HepG2 (cell line): ENCODE results near the gene PAM16. TPM values are rescaled to one million over a fixed set of nuclear protein-coding genes. Genes with fewer than 3 reads are reported as not detected.

ENCODE experiments used
- AKAP8 ChIP-seq: sonication (generic); formaldehyde crosslinking; IDR thresholded peaks from 2 replicates; pipeline ENCODE4 v1.5.1; 2020; ENCODE audit warnings: mild to moderate bottlenecking, missing genetic modification reagents
- ATRX ChIP-seq: sonication (generic); formaldehyde crosslinking; IDR thresholded peaks from 2 replicates; pipeline ENCODE4 v1.4.0; 2020; ENCODE audit warnings: missing genetic modification reagents, borderline replicate concordance
- GABPA ChIP-seq, 2 experiments: IDR thresholded peaks; 2 replicates each; pipeline ENCODE4 v1.6.1; 2011 to 2016; ENCODE audit warnings: low read depth in 2 of 2, low read length in 1 of 2, missing biosample characterization in 1 of 2, missing genetic modification characterization in 1 of 2
- GATA4 ChIP-seq: sonication (generic); IDR thresholded peaks from 2 replicates; pipeline ENCODE4 v1.6.1; 2016; ENCODE audit warnings: antibody characterized with exemption, low read depth, borderline replicate concordance
- HOXA3 ChIP-seq: sonication (generic); formaldehyde crosslinking; IDR thresholded peaks from 2 replicates; pipeline ENCODE4 v1.5.0; 2020; ENCODE audit warnings: missing genetic modification reagents
- HOXD1 ChIP-seq: sonication (generic); formaldehyde crosslinking; IDR thresholded peaks from 2 replicates; pipeline ENCODE4 v1.5.0; 2020; ENCODE audit warnings: missing genetic modification reagents
- NPAS2 ChIP-seq: sonication (generic); formaldehyde crosslinking; IDR thresholded peaks from 2 replicates; pipeline ENCODE4 v1.8.0; 2022; ENCODE audit warnings: mild to moderate bottlenecking, missing genetic modification reagents, borderline replicate concordance
- POLR2AphosphoS2 ChIP-seq: IDR thresholded peaks from 2 replicates; pipeline ENCODE4 v1.6.1; 2011; ENCODE audit warnings: low read depth, low read length, improper control_type of control experiment
- RFXANK ChIP-seq: IDR thresholded peaks from 2 replicates; pipeline ENCODE4 v1.6.1; 2016
- TRIM24 ChIP-seq: sonication (generic); formaldehyde crosslinking; IDR thresholded peaks from 2 replicates; pipeline ENCODE4 v1.8.0; 2022; ENCODE audit warnings: mild to moderate bottlenecking, missing genetic modification reagents
- ZMYM2 ChIP-seq: sonication (generic); formaldehyde crosslinking; IDR thresholded peaks from 2 replicates; pipeline ENCODE4 v1.8.0; 2022; ENCODE audit warnings: mild to moderate bottlenecking, missing genetic modification reagents
- ZNF430 ChIP-seq: sonication (generic); formaldehyde crosslinking; IDR thresholded peaks from 2 replicates; pipeline ENCODE4 v1.9.0; 2021; ENCODE audit warnings: mild to moderate bottlenecking, missing genetic modification reagents
- ZNF446 ChIP-seq: sonication (generic); formaldehyde crosslinking; IDR thresholded peaks from 2 replicates; pipeline ENCODE4 v1.5.0; 2020; ENCODE audit warnings: mild to moderate bottlenecking, missing genetic modification reagents
- ZNF562 ChIP-seq: sonication (generic); formaldehyde crosslinking; IDR thresholded peaks from 2 replicates; pipeline ENCODE4 v1.8.0; 2022; ENCODE audit warnings: missing genetic modification reagents, borderline replicate concordance
- ZNF652 ChIP-seq: IDR thresholded peaks from 2 replicates; pipeline ENCODE4 v1.6.1; 2016; ENCODE audit warnings: low read depth, borderline replicate concordance
- ZNF792 ChIP-seq: IDR thresholded peaks from 2 replicates; pipeline ENCODE4 v1.6.1; 2016
- polyA plus RNA-seq, 8 experiments: library from polyadenylated mRNA; depleted of rRNA in 3 of 8; stranded (reverse) in 7 of 8; unstranded in 1 of 8; fragments of >200 nt; fragmentation: Illumina TruSeq in 4 of 8; extraction: Trizol in 4 of 8; gene quantifications; 2 replicates each; pipeline versions ENCODE4 v1.2.1 to v1.2.3, GENCODE V29; 2011 to 2016; ENCODE audit warnings: low read depth in 4 of 8, missing spikeins in 1 of 8, mixed read lengths in 1 of 8; ENCODE audit not compliant: insufficient read depth in 1 of 8
- total RNA-seq, 5 experiments: library from RNA; depleted of rRNA; stranded (reverse); fragments of >200 nt; fragmentation: Illumina TruSeq; extraction: Trizol; gene quantifications; 2 replicates each; pipeline ENCODE4 v1.2.3, GENCODE V29; 2016; ENCODE audit warnings: low read depth in 1 of 5
- TF ChIP-seq, protein P1 (sequence below): sonication (generic); formaldehyde crosslinking; IDR thresholded peaks from 2 replicates; pipeline ENCODE4 v1.8.0; 2022; ENCODE audit warnings: missing genetic modification reagents, mild to moderate bottlenecking, moderate library complexity, borderline replicate concordance
- TF ChIP-seq, protein P2 (sequence below): sonication (generic); formaldehyde crosslinking; IDR thresholded peaks from 2 replicates; pipeline ENCODE4 v1.5.0; 2020; ENCODE audit warnings: mild to moderate bottlenecking, missing genetic modification reagents, borderline replicate concordance

The PAM16 gene
- total and polyA plus RNA-seq, 2 of the 13 experiments (the other 11 are each of a cell fraction or from before 2014, with no cell fraction given) = 51.5 to 51.8 TPM

DNA sequence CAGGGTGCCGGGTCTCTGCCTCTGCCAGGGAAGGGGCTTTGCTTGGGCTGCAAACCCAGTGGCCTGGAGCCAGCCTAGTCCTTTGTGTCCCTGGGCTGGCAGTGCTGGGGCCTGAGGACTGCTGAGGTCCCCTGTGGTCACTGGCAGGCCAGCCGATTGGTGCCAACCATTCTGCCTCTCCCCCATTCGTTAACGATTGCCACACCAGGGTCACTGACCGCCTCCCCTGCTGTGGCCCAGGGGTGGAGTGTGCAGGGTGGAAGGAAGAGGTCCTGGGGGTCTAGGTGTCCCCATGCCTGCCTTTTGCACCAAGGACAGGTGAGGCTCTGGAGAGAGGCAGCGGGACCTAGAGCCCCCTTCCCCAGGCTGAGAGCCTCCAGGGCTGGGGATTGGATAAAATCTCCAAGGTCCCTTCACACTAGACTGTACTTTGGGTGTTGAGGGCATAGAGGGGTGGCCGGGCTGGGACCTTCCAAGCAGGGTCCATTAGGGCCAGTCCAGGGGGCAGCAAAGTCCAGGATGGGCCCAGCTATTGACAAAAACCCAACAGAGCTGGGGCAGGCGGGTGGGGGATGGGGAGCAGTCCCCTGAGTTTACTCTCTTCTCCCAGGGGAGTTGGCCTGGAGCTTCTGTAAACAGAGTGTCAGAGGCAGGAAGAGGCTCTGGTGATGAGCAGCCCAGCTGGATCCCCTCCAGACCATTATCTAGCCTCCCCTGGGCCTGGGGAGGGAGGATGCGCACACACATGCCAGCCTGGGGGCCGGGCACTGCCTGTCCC is 21.6 kb upstream of the PAM16 start (continued):
- TF ChIP-seq TRIM24 (CRISPR knock-in tag) = no peak
- TF ChIP-seq, protein P1, sequence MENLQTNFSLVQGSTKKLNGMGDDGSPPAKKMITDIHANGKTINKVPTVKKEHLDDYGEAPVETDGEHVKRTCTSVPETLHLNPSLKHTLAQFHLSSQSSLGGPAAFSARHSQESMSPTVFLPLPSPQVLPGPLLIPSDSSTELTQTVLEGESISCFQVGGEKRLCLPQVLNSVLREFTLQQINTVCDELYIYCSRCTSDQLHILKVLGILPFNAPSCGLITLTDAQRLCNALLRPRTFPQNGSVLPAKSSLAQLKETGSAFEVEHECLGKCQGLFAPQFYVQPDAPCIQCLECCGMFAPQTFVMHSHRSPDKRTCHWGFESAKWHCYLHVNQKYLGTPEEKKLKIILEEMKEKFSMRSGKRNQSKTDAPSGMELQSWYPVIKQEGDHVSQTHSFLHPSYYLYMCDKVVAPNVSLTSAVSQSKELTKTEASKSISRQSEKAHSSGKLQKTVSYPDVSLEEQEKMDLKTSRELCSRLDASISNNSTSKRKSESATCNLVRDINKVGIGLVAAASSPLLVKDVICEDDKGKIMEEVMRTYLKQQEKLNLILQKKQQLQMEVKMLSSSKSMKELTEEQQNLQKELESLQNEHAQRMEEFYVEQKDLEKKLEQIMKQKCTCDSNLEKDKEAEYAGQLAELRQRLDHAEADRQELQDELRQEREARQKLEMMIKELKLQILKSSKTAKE (CRISPR knock-in tag) = 0 out of 2 replicates have a peak, but pooled peaks have one; percentile 42
- no peak for TF ChIP-seq POLR2AphosphoS2
- TF ChIP-seq GATA4 = no peak
- no peak for TF ChIP-seq HOXD1 (CRISPR knock-in tag)
- no peak for TF ChIP-seq RFXANK
- TF ChIP-seq ZNF792 (CRISPR knock-in tag) = peak; percentile 16; the same call in 1 of the 2 replicates
- no peak for TF ChIP-seq ATRX
- no peak for TF ChIP-seq ZNF562
- TF ChIP-seq NPAS2 (CRISPR knock-in tag) = no peak
- TF ChIP-seq, protein P2, sequence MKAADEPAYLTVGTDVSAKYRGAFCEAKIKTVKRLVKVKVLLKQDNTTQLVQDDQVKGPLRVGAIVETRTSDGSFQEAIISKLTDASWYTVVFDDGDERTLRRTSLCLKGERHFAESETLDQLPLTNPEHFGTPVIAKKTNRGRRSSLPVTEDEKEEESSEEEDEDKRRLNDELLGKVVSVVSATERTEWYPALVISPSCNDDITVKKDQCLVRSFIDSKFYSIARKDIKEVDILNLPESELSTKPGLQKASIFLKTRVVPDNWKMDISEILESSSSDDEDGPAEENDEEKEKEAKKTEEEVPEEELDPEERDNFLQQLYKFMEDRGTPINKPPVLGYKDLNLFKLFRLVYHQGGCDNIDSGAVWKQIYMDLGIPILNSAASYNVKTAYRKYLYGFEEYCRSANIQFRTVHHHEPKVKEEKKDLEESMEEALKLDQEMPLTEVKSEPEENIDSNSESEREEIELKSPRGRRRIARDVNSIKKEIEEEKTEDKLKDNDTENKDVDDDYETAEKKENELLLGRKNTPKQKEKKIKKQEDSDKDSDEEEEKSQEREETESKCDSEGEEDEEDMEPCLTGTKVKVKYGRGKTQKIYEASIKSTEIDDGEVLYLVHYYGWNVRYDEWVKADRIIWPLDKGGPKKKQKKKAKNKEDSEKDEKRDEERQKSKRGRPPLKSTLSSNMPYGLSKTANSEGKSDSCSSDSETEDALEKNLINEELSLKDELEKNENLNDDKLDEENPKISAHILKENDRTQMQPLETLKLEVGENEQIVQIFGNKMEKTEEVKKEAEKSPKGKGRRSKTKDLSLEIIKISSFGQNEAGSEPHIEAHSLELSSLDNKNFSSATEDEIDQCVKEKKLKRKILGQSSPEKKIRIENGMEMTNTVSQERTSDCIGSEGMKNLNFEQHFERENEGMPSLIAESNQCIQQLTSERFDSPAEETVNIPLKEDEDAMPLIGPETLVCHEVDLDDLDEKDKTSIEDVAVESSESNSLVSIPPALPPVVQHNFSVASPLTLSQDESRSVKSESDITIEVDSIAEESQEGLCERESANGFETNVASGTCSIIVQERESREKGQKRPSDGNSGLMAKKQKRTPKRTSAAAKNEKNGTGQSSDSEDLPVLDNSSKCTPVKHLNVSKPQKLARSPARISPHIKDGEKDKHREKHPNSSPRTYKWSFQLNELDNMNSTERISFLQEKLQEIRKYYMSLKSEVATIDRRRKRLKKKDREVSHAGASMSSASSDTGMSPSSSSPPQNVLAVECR = peak; percentile 73
- 0 out of 2 replicates have a peak, but pooled peaks have one; percentile 70 for TF ChIP-seq AKAP8 (CRISPR knock-in tag)
- 0 out of 2 replicates have a peak, but pooled peaks have one; percentile 47 for TF ChIP-seq ZNF430 (CRISPR knock-in tag)
- TF ChIP-seq GABPA (IDR thresholded peaks at IDR 0.05; ENCODE audit: low read depth, low read length) = no peak
- TF ChIP-seq GABPA (CRISPR knock-in tag; IDR thresholded peaks at IDR 0.05; ENCODE audit: low read depth) = no peak
- TF ChIP-seq ZNF652 (CRISPR knock-in tag) = 0 out of 2 replicates have a peak, but pooled peaks have one; percentile 18
- peak; percentile 60 for TF ChIP-seq HOXA3 (CRISPR knock-in tag)
- TF ChIP-seq ZMYM2 (CRISPR knock-in tag) = peak; percentile 62
- peak; percentile 68; the same call in 1 of the 2 replicates for TF ChIP-seq ZNF446 (CRISPR knock-in tag)
